ENCODE results near the gene BAG5.

BAG5 gene

GRCh38 chr14:103534576-103535061, 27.8 kb downstream of the BAG5 start:
- H3K4me3 ChIP-seq (ENCODE audit: low read depth, low read length) = no peak overlapping the region
- H3K27me3 ChIP-seq (ENCODE audit: insufficient read depth, low read depth, severe bottlenecking) = no peaks in the 10 kb centered on the region
- TF ChIP-seq, protein P1, sequence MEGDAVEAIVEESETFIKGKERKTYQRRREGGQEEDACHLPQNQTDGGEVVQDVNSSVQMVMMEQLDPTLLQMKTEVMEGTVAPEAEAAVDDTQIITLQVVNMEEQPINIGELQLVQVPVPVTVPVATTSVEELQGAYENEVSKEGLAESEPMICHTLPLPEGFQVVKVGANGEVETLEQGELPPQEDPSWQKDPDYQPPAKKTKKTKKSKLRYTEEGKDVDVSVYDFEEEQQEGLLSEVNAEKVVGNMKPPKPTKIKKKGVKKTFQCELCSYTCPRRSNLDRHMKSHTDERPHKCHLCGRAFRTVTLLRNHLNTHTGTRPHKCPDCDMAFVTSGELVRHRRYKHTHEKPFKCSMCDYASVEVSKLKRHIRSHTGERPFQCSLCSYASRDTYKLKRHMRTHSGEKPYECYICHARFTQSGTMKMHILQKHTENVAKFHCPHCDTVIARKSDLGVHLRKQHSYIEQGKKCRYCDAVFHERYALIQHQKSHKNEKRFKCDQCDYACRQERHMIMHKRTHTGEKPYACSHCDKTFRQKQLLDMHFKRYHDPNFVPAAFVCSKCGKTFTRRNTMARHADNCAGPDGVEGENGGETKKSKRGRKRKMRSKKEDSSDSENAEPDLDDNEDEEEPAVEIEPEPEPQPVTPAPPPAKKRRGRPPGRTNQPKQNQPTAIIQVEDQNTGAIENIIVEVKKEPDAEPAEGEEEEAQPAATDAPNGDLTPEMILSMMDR (IDR thresholded peaks at IDR 0.05; ENCODE audit: low read depth, low read length) = no peak
- peak; percentile 77 for DNase-seq
- H3K36me3 ChIP-seq = peaks cover 29% of the 10 kb centered on the region
- no peaks in the 10 kb centered on the region for H3K9me3 ChIP-seq (ENCODE audit: severe bottlenecking)
- peak overlapping the region; percentile 94 for H3K27ac ChIP-seq

- no peak overlapping the region for H3K4me3 ChIP-seq (ENCODE audit: low read depth, low read length)
- H3K27me3 ChIP-seq (ENCODE audit: insufficient read depth, low read depth, severe bottlenecking) = no peaks in the 10 kb centered on the region
- TF ChIP-seq, protein P1 (IDR thresholded peaks at IDR 0.05; ENCODE audit: low read depth, low read length) = no peak
- H3K9me3 ChIP-seq (ENCODE audit: severe bottlenecking) = no peaks in the 10 kb centered on the region
- peaks cover 29% of the 10 kb centered on the region for H3K36me3 ChIP-seq
- DNase-seq = no peak
- peak overlapping the region; percentile 94 for H3K27ac ChIP-seq
These were observed 28.4 kb downstream of the BAG5 start for GRCh38 chr14:103533999-103534575.

- Histone ChIP-seq H3K9me3 (ENCODE audit: severe bottlenecking) (no peaks in the 10 kb centered on the region), H3K27me3 (ENCODE audit: insufficient read depth, low read depth, severe bottlenecking) (no peaks in the 10 kb centered on the region), H3K27ac (peak overlapping the region; percentile 94), H3K4me3 (ENCODE audit: low read depth, low read length) (no peak overlapping the region), H3K36me3 (peaks cover 29% of the 10 kb centered on the region)
- TF ChIP-seq, protein P1 (IDR thresholded peaks at IDR 0.05; ENCODE audit: low read depth, low read length) = no peak
- no peak for DNase-seq
These were observed 29.1 kb downstream of the BAG5 start for GRCh38 chr14:103533137-103533998.

GRCh38 chr14:103532216-103533136, 30.0 kb downstream of the BAG5 start:
- Histone ChIP-seq H3K27me3 (ENCODE audit: insufficient read depth, low read depth, severe bottlenecking) (no peaks in the 10 kb centered on the region), H3K9me3 (ENCODE audit: severe bottlenecking) (no peaks in the 10 kb centered on the region), H3K27ac (no peak overlapping the region), H3K36me3 (peaks cover 29% of the 10 kb centered on the region), H3K4me3 (ENCODE audit: low read depth, low read length) (no peak overlapping the region)
- TF ChIP-seq, protein P1 (IDR thresholded peaks at IDR 0.05; ENCODE audit: low read depth, low read length) = no peak
- DNase-seq = no peak

DNA sequence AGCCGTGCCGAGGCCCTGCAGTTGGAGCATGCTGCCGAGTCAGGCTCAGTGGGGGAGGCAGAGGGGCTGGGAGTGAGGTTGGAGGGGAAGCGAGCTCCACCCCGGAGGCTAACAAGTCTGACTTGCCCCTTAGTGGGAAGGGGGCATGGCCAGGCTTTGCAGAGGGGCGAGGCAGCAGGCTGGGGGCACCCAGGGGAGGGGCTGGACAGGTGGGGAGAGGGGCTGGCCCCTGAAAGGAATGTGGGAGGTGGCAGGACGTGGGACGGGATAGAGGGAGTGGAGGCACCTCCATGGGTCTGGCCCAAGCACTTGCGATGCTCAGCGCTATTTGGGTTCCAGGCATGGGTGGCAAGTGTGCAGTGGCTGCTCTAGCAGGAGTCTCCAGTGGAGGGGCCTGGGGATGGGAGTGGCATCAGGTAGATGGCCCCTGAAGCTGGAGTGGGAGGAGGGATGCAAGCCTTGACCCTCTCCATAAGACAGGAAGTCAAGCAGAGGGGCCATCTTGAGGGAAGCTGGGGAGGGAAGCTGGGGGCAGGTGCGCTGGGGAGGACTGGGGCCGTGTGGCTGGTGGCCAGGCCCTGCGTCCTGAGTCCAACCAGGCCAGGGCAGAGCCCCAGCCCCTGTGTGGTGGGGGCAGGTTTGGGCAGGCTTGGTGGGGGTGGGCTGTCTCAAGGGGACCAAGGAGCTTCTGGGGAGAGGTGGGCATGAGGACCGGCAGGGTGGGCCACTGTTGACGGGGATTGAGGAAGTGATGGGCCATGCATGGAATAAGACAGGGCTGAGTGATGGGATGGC, 30.8 kb downstream of the BAG5 start:
- H3K4me3 ChIP-seq (ENCODE audit: low read depth, low read length) = no peak overlapping the region
- DNase-seq = no peak
- H3K9me3 ChIP-seq (ENCODE audit: severe bottlenecking) = no peaks in the 10 kb centered on the region
- TF ChIP-seq, protein P1 (IDR thresholded peaks at IDR 0.05; ENCODE audit: low read depth, low read length) = no peak
- H3K27ac ChIP-seq = no peak overlapping the region
- H3K27me3 ChIP-seq (ENCODE audit: insufficient read depth, low read depth, severe bottlenecking) = no peaks in the 10 kb centered on the region
- peaks cover 29% of the 10 kb centered on the region for H3K36me3 ChIP-seq

All from WERI-Rb-1 (cell line).